GM20000 (cell line): ENCODE data around the gene DDX31.
A peak's percentile ranks its signal among the peaks of the same experiment; 100 is the strongest.

Experiments
- DNase-seq: peaks from one replicate; pipeline ENCODE4 v3.0.0; 2012; ENCODE audit warnings: low spot score
- CTCF ChIP-seq: IDR thresholded peaks from 2 replicates; pipeline ENCODE4 v1.5.1; 2012; ENCODE audit warnings: mild to moderate bottlenecking, control low read depth; ENCODE audit errors: extremely low read depth, missing control alignments

The DDX31 gene

GRCh38 chr9:132582276-132582785, 87.5 kb downstream of the DDX31 start, which contains the start of gene BARHL1:
BARHL1 (plus strand) TSS chr9:132582606; CDS start chr9:132582798, 192 bp downstream.
- TF ChIP-seq CTCF: no peak
- no peak for DNase-seq

GRCh38 chr9:132579427-132579798, 90.4 kb downstream of the DDX31 start:
- DNase-seq: no peak
- TF ChIP-seq CTCF: no peak

- no peak for DNase-seq
- no peak for TF ChIP-seq CTCF
Observed at GRCh38 chr9:132578367-132578932, 91.3 kb downstream of the DDX31 start.

GRCh38 chr9:132577119-132577518, 92.7 kb downstream of the DDX31 start:
- DNase-seq: no peak
- TF ChIP-seq CTCF: no peak

- TF ChIP-seq CTCF: no peak
- DNase-seq: no peak
Observed at GRCh38 chr9:132575811-132576210, 94.0 kb downstream of the DDX31 start.

GRCh38 chr9:132575005-132575609, 94.7 kb downstream of the DDX31 start:
- TF ChIP-seq CTCF: peak; percentile 33
- peak; percentile 80 for DNase-seq

GRCh38 chr9:132572921-132573320, 96.9 kb downstream of the DDX31 start:
- no peak for TF ChIP-seq CTCF
- DNase-seq: no peak
